Measurements from ENCODE around the gene H1-8.

H1-8 gene

GRCh38 chr3:129548104-129548965, 5.4 kb downstream of the H1-8 start:
- TF ChIP-seq CTCF (IDR thresholded peaks at IDR 0.05; ENCODE audit: borderline replicate concordance, insufficient read depth, low read depth, low read length) = no peak
- no peak overlapping the region for H3K4me3 ChIP-seq (ENCODE audit: low read depth, low read length)

- H3K4me3 ChIP-seq (ENCODE audit: low read depth, low read length) = no peak overlapping the region
These were observed 6.2 kb downstream of the H1-8 start for GRCh38 chr3:129549006-129549800.

DNA sequence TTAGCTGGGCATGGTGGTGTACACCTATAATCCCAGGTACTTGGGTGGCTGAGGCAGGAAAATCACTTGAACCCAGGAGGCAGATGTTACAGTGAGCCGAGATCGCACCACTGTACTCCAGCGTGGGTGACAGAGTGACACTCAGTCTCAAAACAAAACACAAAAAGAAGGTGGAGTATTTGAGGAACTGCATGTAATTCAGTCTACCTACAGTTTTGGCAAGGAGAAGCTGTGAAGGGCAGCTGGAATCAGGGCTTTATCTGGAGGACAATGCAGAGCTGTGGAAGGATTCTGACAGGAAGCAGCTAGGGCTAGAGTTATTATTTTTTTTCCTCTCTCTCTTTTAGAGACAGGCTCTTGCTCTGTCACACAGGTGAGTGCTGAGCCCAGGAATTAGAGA, 6.8 kb downstream of the H1-8 start:
- no peak overlapping the region for H3K4me3 ChIP-seq (ENCODE audit: low read depth, low read length)
- no peak for TF ChIP-seq CTCF (IDR thresholded peaks at IDR 0.05; ENCODE audit: borderline replicate concordance, insufficient read depth, low read depth, low read length)

More at GRCh38 chr3:129549006-129549800, 6.2 kb downstream of the H1-8 start:
- TF ChIP-seq CTCF (IDR thresholded peaks at IDR 0.05; ENCODE audit: borderline replicate concordance, insufficient read depth, low read depth, low read length) = no peak

DNA sequence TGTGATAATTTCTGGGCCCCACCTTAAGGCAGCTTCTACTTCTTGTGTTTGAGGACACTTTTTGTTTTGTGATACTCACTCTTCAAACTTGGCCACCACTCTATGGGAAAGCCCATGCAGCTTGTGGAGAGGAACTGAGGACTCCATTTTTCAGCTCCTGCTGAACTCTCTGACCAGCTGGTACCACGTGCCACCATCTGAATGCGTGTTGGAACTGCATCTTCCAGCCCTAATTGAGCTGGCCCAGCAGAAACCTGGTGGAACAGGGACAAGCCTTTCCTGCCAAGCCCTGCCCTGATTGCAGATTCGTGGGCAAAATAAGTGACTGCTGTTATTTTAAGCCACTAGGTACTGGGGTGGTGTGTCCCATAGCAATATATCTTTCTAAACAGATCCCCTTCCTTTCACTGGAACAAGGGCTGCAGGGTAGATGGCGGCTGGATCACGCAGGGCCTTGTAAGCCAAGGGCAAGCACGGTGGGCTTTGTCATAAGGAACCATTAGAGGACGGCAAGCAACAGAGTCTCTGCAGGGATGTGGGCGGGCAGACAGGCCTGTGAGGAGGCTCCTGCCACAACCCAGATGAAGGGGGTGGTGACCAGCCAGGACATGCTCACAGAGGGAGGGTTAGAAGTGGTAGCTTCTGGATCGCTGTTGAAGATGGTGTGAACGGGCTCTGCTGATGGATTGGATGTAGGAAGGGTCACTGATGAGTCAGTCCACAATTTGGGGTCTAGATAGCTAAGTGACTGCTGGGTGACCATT, 9.5 kb downstream of the H1-8 start:
- no peak overlapping the region for H3K4me3 ChIP-seq (ENCODE audit: low read depth, low read length)
- TF ChIP-seq CTCF (IDR thresholded peaks at IDR 0.05; ENCODE audit: borderline replicate concordance, insufficient read depth, low read depth, low read length) = no peak

DNA sequence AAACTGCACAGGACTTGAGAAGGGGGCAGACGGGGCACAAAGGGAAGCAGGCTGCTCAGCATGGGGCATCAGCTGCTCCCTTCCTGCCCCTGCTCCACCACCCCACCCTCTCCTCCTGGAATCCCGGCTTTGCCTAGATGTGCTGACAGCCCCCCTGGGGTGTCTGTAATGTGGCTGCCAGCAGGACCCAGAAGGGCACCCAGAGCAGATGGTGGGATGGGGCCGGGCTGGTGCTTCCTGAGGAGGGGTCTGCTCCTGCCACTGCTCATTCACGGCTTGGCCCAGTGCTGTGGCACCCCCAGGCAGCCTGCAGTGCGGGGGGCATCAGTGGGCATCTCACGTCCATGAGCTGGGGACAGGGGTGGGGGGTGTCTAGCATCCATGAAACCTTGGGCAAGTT, 10.2 kb downstream of the H1-8 start:
- no peak overlapping the region for H3K4me3 ChIP-seq (ENCODE audit: low read depth, low read length)
- TF ChIP-seq CTCF (IDR thresholded peaks at IDR 0.05; ENCODE audit: borderline replicate concordance, insufficient read depth, low read depth, low read length) = no peak

DNA sequence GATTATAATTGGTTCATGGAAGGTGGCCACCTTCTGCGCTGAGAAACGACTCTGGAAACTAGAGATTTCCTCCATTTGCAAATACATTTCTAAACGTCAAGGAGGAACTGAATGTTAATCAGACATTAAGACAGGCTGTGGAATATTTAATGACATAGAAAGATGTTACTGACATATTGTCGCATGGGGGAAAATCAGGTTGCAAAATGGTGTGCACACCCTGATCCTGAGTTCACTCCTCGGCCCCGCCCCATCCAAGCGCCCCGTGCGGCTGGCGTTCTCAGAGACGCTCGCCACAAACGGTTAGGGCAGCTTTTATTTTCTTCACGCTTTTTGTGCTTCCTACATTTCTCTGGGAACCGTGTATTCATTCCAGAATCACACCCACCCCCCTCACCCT, 10.7 kb downstream of the H1-8 start:
- no peak for TF ChIP-seq CTCF (IDR thresholded peaks at IDR 0.05; ENCODE audit: borderline replicate concordance, insufficient read depth, low read depth, low read length)
- no peak overlapping the region for H3K4me3 ChIP-seq (ENCODE audit: low read depth, low read length)

Data from GM12875 (cell line).